ENCODE results near the gene SEMA5A. TPM values are rescaled to one million over a fixed set of nuclear protein-coding genes. Genes with fewer than 3 reads are reported as not detected.

SEMA5A gene
- total RNA-seq, 1 donor = 42.3 TPM

DNA sequence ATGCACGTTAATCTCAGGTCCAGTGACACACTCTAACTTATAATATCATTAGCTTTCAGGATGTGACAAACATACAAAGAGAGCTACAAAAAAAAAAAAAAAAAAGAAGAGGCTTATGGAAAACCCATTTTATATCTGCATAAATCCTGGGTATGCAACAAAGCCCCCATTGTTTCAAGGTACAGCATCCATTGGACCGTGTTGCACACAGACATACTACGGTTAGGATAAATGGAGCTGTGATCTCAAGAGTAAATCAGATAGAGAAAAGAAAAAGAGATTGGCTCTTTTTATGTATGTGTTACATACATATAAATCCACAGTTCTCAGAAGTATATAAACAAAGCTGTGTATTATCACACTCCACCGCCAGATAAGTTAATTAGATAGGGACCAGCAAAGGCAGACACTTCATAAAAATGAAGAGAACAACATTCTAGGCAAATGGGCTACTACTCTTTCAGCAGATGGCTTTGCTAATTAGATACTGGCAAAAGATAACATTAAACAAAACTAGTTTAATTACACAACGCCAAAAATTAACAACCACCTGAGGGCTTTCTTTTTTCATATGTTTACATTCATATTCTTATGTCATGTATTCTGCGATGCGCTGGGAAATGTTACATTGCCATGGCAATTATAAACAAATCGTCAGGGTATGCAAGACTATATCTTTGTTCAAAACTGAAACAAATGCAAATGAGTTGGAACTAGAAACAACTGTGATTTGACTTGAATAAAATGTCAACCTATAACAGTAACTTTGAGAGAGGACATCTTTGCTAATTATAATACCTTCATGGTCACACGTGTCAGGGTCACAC is 304.2 kb downstream of the SEMA5A start:
- Histone ChIP-seq H3K79me2 (ENCODE audit: insufficient read depth, low read length) (no peaks in the 10 kb centered on the region), H3K27me3 (ENCODE audit: insufficient read depth, low read length) (no peaks in the 10 kb centered on the region), H4K20me1 (ENCODE audit: insufficient read depth, low read length) (no peaks in the 10 kb centered on the region), H3K9me3 (ENCODE audit: low read depth, low read length) (no peaks in the 10 kb centered on the region), H3K36me3 (ENCODE audit: insufficient read depth, low read length) (no peaks in the 10 kb centered on the region), H3K4me2 (ENCODE audit: insufficient read depth, low read length) (no peak overlapping the region), H3K27ac (ENCODE audit: low read depth, low read length) (no peak overlapping the region), H3K4me1 (ENCODE audit: insufficient read depth, low read length) (peaks cover 12% of the 10 kb centered on the region), H2AFZ (ENCODE audit: low read length) (no peak overlapping the region), H3K4me3 (ENCODE audit: insufficient read depth, low read length) (no peak overlapping the region)
- no peak for DNase-seq (ENCODE audit: insufficient read length, low spot score, missing footprints)
- TF ChIP-seq, protein P1, sequence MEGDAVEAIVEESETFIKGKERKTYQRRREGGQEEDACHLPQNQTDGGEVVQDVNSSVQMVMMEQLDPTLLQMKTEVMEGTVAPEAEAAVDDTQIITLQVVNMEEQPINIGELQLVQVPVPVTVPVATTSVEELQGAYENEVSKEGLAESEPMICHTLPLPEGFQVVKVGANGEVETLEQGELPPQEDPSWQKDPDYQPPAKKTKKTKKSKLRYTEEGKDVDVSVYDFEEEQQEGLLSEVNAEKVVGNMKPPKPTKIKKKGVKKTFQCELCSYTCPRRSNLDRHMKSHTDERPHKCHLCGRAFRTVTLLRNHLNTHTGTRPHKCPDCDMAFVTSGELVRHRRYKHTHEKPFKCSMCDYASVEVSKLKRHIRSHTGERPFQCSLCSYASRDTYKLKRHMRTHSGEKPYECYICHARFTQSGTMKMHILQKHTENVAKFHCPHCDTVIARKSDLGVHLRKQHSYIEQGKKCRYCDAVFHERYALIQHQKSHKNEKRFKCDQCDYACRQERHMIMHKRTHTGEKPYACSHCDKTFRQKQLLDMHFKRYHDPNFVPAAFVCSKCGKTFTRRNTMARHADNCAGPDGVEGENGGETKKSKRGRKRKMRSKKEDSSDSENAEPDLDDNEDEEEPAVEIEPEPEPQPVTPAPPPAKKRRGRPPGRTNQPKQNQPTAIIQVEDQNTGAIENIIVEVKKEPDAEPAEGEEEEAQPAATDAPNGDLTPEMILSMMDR (IDR thresholded peaks at IDR 0.05; ENCODE audit: extremely low read depth, low read depth, low read length) = no peak

DNA sequence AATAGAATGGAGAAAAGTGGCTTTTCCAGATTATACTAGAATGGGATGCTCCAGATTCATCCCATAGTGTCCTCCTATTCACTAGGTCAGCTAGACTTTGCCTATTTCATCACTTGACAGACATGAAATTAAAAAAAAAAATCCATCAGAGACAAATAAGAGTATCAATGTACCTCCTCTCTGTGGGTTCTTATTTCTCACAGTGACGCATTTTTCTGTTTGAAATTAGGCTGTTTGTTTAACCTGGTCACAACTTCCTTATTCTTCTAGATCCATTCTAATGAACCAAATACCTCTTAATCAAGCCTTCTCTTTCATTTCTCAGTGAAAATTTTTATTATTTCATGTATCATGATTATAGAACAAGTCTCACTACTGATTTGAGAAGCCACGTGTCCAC is 305.4 kb downstream of the SEMA5A start:
- no peak for DNase-seq (ENCODE audit: insufficient read length, low spot score, missing footprints)
- Histone ChIP-seq H3K4me3 (ENCODE audit: insufficient read depth, low read length) (no peak overlapping the region), H4K20me1 (ENCODE audit: insufficient read depth, low read length) (no peaks in the 10 kb centered on the region)

DNA sequence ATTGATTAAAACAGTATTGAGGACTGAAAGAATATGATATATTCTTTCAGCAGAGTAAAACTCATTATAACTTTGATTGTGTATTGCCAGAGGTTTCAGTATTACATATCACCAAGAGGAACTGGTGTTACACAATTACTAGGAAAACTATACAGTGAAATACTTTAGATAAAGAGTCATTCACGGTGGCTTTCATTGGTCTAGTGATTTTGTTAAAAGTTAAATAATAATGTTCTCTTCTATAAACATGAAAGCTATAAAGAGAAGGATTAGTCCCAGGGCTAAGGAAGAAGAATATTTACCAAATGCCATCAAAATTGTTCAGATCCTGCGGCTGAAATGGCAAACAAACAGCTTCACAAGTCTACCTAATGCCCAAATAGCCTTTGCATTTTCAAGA is 306.2 kb downstream of the SEMA5A start:
- no peak for DNase-seq (ENCODE audit: insufficient read length, low spot score, missing footprints)
- H3K4me2 ChIP-seq (ENCODE audit: insufficient read depth, low read length) = peak overlapping the region; percentile 25
- peak overlapping the region; percentile 40 for H3K27ac ChIP-seq (ENCODE audit: low read depth, low read length)

More for the DNA sequence above, 305.4 kb downstream of the SEMA5A start:
- no peak overlapping the region for H2AFZ ChIP-seq (ENCODE audit: low read length)
- no peak overlapping the region for H3K4me2 ChIP-seq (ENCODE audit: insufficient read depth, low read length)
- H3K79me2 ChIP-seq (ENCODE audit: insufficient read depth, low read length) = no peaks in the 10 kb centered on the region
- no peaks in the 10 kb centered on the region for H3K36me3 ChIP-seq (ENCODE audit: insufficient read depth, low read length)
- H3K9me3 ChIP-seq (ENCODE audit: low read depth, low read length) = no peaks in the 10 kb centered on the region
- TF ChIP-seq, protein P1 (IDR thresholded peaks at IDR 0.05; ENCODE audit: extremely low read depth, low read depth, low read length) = no peak
- peaks cover 12% of the 10 kb centered on the region for H3K4me1 ChIP-seq (ENCODE audit: insufficient read depth, low read length)
- H3K27ac ChIP-seq (ENCODE audit: low read depth, low read length) = no peak overlapping the region
- H3K27me3 ChIP-seq (ENCODE audit: insufficient read depth, low read length) = no peaks in the 10 kb centered on the region

DNA sequence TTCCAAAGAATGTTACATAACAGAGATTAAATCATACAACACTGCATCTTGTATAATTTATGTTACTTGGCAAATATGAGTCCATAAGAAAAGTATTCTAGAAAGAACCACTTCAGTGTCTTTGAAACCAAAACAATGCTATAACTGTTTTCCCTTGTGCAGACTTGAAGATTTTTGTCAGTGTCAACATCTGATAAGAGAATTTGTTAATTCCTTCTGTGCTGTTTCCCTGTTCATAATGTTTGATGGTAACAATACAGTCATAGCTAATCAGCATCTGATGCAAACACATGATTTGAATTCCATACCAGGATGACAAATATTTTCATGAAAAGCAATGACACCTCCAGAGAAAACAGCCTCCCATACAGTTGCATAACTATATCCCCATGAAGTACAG is 306.8 kb downstream of the SEMA5A start:
- TF ChIP-seq, protein P1 (IDR thresholded peaks at IDR 0.05; ENCODE audit: extremely low read depth, low read depth, low read length) = no peak
- Histone ChIP-seq H2AFZ (ENCODE audit: low read length) (no peak overlapping the region), H3K36me3 (ENCODE audit: insufficient read depth, low read length) (no peaks in the 10 kb centered on the region), H3K4me2 (ENCODE audit: insufficient read depth, low read length) (peak overlapping the region; percentile 25), H4K20me1 (ENCODE audit: insufficient read depth, low read length) (no peaks in the 10 kb centered on the region), H3K27me3 (ENCODE audit: insufficient read depth, low read length) (no peaks in the 10 kb centered on the region), H3K9me3 (ENCODE audit: low read depth, low read length) (no peaks in the 10 kb centered on the region), H3K79me2 (ENCODE audit: insufficient read depth, low read length) (no peaks in the 10 kb centered on the region), H3K4me3 (ENCODE audit: insufficient read depth, low read length) (no peak overlapping the region), H3K4me1 (ENCODE audit: insufficient read depth, low read length) (peaks cover 13% of the 10 kb centered on the region), H3K27ac (ENCODE audit: low read depth, low read length) (peak overlapping the region; percentile 40)
- peak; percentile 77 for DNase-seq (ENCODE audit: insufficient read length, low spot score, missing footprints)

More for the DNA sequence above, 306.2 kb downstream of the SEMA5A start:
- Histone ChIP-seq H2AFZ (ENCODE audit: low read length) (no peak overlapping the region), H3K4me3 (ENCODE audit: insufficient read depth, low read length) (no peak overlapping the region), H3K9me3 (ENCODE audit: low read depth, low read length) (no peaks in the 10 kb centered on the region), H3K4me1 (ENCODE audit: insufficient read depth, low read length) (peaks cover 12% of the 10 kb centered on the region), H3K27me3 (ENCODE audit: insufficient read depth, low read length) (no peaks in the 10 kb centered on the region), H3K36me3 (ENCODE audit: insufficient read depth, low read length) (no peaks in the 10 kb centered on the region), H4K20me1 (ENCODE audit: insufficient read depth, low read length) (no peaks in the 10 kb centered on the region), H3K79me2 (ENCODE audit: insufficient read depth, low read length) (no peaks in the 10 kb centered on the region)
- TF ChIP-seq, protein P1 (IDR thresholded peaks at IDR 0.05; ENCODE audit: extremely low read depth, low read depth, low read length) = no peak

All from osteoblast (primary cell).